ENCODE results near the gene METRN.

The METRN gene

GRCh38 chr16:725041-725376, 10.1 kb downstream of the METRN start:
- DNase-seq (ENCODE audit: extremely low spot score) = no peak
- ChIA-PET POLR2A (interaction anchor here (0.6 to 5.0 kb wide), 6 partner anchors 9 to 63 kb away, joined by 3 to 27 read pairs (median 5); partner anchors contain the start of genes CHTF18, CIAO3, METRN and RPUSD1), CTCF (interaction anchor here (1.1 to 1.6 kb wide), 2 partner anchors 15 to 16 kb away, joined by 4 to 6 read pairs; partner anchors contain the start of gene CIAO3)
- no peak for TF ChIP-seq FOXK2 (IDR thresholded peaks at IDR 0.05)
- no peak for TF ChIP-seq SP1 (IDR thresholded peaks at IDR 0.05)
- no peak for TF ChIP-seq TARDBP (IDR thresholded peaks at IDR 0.05)
- no peak for TF ChIP-seq L3MBTL2 (conservative IDR thresholded peaks at IDR 0.05)
- TF ChIP-seq ARNT (IDR thresholded peaks at IDR 0.05) = no peak

GRCh38 chr16:725463-726187, 10.7 kb downstream of the METRN start:
- CTCF ChIA-PET = interaction anchor here (1.6 kb wide), 1 partner anchor 16 kb away, joined by 6 read pairs; no protein-coding TSS in a partner anchor
- TF ChIP-seq BHLHE40 (IDR thresholded peaks at IDR 0.05; ENCODE audit: borderline replicate concordance) (no peak), ELF4 (IDR thresholded peaks at IDR 0.05) (no peak), TARDBP (IDR thresholded peaks at IDR 0.05) (no peak), FOXK2 (IDR thresholded peaks at IDR 0.05) (no peak), LEF1 (IDR thresholded peaks at IDR 0.05; ENCODE audit: borderline replicate concordance) (no peak), L3MBTL2 (conservative IDR thresholded peaks at IDR 0.05) (no peak), SUZ12 (IDR thresholded peaks at IDR 0.05) (no peak), FOXM1 (IDR thresholded peaks at IDR 0.05; ENCODE audit: borderline replicate concordance) (no peak), NFRKB (IDR thresholded peaks at IDR 0.05) (no peak), PKNOX1 (IDR thresholded peaks at IDR 0.05) (no peak), ZNF384 (IDR thresholded peaks at IDR 0.05) (no peak), CTBP1 (IDR thresholded peaks at IDR 0.05; ENCODE audit: borderline replicate concordance) (no peak), HDGF (IDR thresholded peaks at IDR 0.05; ENCODE audit: borderline replicate concordance) (no peak), ARNT (IDR thresholded peaks at IDR 0.05) (no peak), SP1 (IDR thresholded peaks at IDR 0.05) (no peak)
- POLR2A ChIA-PET = interaction anchor here (0.6 to 5.0 kb wide), 8 partner anchors 9 to 63 kb away, joined by 3 to 27 read pairs (median 5); partner anchors contain the start of genes CHTF18, CIAO3, METRN and RPUSD1
- DNase-seq (ENCODE audit: extremely low spot score) = no peak

- DNase-seq (ENCODE audit: extremely low spot score) = no peak
- POLR2A ChIA-PET = interaction anchor here (1.2 to 5.0 kb wide), 5 partner anchors 8 to 58 kb away, joined by 3 to 27 read pairs (median 5); partner anchors contain the start of genes CIAO3 and METRN
- CTCF ChIA-PET = interaction anchor here (1.6 kb wide), 1 partner anchor 16 kb away, joined by 6 read pairs; no protein-coding TSS in a partner anchor
- no peak for TF ChIP-seq FOXM1 (IDR thresholded peaks at IDR 0.05; ENCODE audit: borderline replicate concordance)
- TF ChIP-seq CTBP1 (IDR thresholded peaks at IDR 0.05; ENCODE audit: borderline replicate concordance) = no peak
- TF ChIP-seq LEF1 (IDR thresholded peaks at IDR 0.05; ENCODE audit: borderline replicate concordance) = no peak
- no peak for TF ChIP-seq L3MBTL2 (conservative IDR thresholded peaks at IDR 0.05)
- TF ChIP-seq TARDBP (IDR thresholded peaks at IDR 0.05) = no peak
- TF ChIP-seq SUZ12 (IDR thresholded peaks at IDR 0.05) = no peak
- no peak for TF ChIP-seq ELF4 (IDR thresholded peaks at IDR 0.05)
- no peak for TF ChIP-seq FOXK2 (IDR thresholded peaks at IDR 0.05)
- TF ChIP-seq FOXA1 (IDR thresholded peaks at IDR 0.05) = no peak
- TF ChIP-seq HDGF (IDR thresholded peaks at IDR 0.05; ENCODE audit: borderline replicate concordance) = no peak
- no peak for TF ChIP-seq NFRKB (IDR thresholded peaks at IDR 0.05)
- TF ChIP-seq ZNF384 (IDR thresholded peaks at IDR 0.05) = no peak
- no peak for TF ChIP-seq PKNOX1 (IDR thresholded peaks at IDR 0.05)
- TF ChIP-seq ARNT (IDR thresholded peaks at IDR 0.05) = no peak
- no peak for TF ChIP-seq SP1 (IDR thresholded peaks at IDR 0.05)
- TF ChIP-seq BHLHE40 (IDR thresholded peaks at IDR 0.05; ENCODE audit: borderline replicate concordance) = no peak
Measured at GRCh38 chr16:726188-726437, 11.2 kb downstream of the METRN start.

GRCh38 chr16:726438-727290, 11.7 kb downstream of the METRN start, which contains the start of the genes CCDC78 and HAGHL:
Gene CCDC78 (minus strand): TSS chr16:726443. CDS start chr16:726367, 76 bp downstream.
Gene HAGHL (plus strand): TSS chr16:727106. CDS start chr16:727510, 404 bp downstream.
- ChIA-PET CTCF (interaction anchor here (1.6 kb wide), 1 partner anchor 17 kb away, joined by 6 read pairs; no protein-coding TSS in a partner anchor), POLR2A (interaction anchor here (1.3 to 5.0 kb wide), 4 partner anchors 11 to 58 kb away, joined by 4 to 27 read pairs (median 9); partner anchors contain the start of genes CIAO3 and METRN)
- peak; percentile 66 for DNase-seq (ENCODE audit: extremely low spot score)
- no peak for TF ChIP-seq ELF4 (IDR thresholded peaks at IDR 0.05)
- no peak for TF ChIP-seq HDGF (IDR thresholded peaks at IDR 0.05; ENCODE audit: borderline replicate concordance)
- no peak for TF ChIP-seq FOXM1 (IDR thresholded peaks at IDR 0.05; ENCODE audit: borderline replicate concordance)
- no peak for TF ChIP-seq L3MBTL2 (conservative IDR thresholded peaks at IDR 0.05)

GRCh38 chr16:727291-727977, 12.5 kb downstream of the METRN start:
- DNase-seq (ENCODE audit: extremely low spot score) = no peak
- POLR2A ChIA-PET = interaction anchor here (1.4 to 5.0 kb wide), 5 partner anchors 7 to 17 kb away, joined by 3 to 47 read pairs (median 12); partner anchors contain the start of genes ANTKMT, CIAO3 and METRN
- CTCF ChIA-PET = interaction anchor here (1.0 kb wide), 1 partner anchor 8 kb away, joined by 4 read pairs; no protein-coding TSS in a partner anchor
- no peak for TF ChIP-seq ZNF384 (IDR thresholded peaks at IDR 0.05)
- TF ChIP-seq TARDBP (IDR thresholded peaks at IDR 0.05) = peak; percentile 80
- TF ChIP-seq FOXM1 (IDR thresholded peaks at IDR 0.05; ENCODE audit: borderline replicate concordance) = no peak
- TF ChIP-seq FOXA1 (IDR thresholded peaks at IDR 0.05) = no peak

All from HEK293T (cell line).